Measurements from ENCODE around the gene DGKB. TPM values are rescaled to one million over a fixed set of nuclear protein-coding genes. Genes with fewer than 3 reads are reported as not detected.

DGKB gene
- total RNA-seq, 1 donor, result not detected

DNA sequence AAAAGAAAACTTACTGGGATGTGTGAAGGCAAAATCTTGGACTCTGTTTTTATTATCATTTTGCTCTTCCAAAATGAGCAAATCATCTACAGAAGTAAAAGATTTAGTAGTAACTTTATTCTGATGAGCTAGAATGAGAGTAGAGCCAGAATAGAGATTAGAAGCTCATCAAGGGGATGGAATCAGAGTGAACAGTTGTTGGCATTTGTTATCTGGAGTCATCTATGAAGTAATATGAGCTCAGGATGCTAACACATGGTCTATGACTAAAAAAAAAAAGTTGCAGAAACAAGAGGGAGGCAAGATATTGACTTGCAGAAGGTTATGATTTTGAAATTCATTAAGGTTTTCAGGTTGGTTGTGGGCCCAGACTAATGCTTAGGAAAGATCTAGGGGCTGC lies 504.0 kb downstream of the DGKB start:
- H3K4me3 ChIP-seq (ENCODE audit: low read depth, low read length), result no peak overlapping the region
- TF ChIP-seq, protein P1, sequence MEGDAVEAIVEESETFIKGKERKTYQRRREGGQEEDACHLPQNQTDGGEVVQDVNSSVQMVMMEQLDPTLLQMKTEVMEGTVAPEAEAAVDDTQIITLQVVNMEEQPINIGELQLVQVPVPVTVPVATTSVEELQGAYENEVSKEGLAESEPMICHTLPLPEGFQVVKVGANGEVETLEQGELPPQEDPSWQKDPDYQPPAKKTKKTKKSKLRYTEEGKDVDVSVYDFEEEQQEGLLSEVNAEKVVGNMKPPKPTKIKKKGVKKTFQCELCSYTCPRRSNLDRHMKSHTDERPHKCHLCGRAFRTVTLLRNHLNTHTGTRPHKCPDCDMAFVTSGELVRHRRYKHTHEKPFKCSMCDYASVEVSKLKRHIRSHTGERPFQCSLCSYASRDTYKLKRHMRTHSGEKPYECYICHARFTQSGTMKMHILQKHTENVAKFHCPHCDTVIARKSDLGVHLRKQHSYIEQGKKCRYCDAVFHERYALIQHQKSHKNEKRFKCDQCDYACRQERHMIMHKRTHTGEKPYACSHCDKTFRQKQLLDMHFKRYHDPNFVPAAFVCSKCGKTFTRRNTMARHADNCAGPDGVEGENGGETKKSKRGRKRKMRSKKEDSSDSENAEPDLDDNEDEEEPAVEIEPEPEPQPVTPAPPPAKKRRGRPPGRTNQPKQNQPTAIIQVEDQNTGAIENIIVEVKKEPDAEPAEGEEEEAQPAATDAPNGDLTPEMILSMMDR (IDR thresholded peaks at IDR 0.05; ENCODE audit: insufficient read depth, low read depth, low read length), result no peak
- DNase-seq (ENCODE audit: low read depth), result no peak

DNA sequence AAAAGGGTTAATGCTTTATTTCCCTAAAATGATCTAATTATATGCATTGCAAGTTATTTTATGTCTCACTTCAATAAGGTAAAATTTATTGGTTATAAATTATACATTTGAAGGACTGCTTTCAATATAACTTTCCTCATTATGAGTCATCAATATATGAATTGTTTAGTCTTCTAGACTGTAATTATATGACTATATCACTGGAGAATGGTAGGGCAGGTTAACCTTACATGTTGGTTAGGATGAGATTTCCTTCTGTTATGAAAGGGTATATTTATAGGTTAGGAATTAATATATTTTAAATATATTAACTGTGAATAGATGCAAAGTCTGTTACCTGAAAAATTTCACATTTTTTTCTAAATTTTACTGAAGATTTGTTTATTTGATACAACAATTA lies 506.7 kb downstream of the DGKB start:
- DNase-seq (ENCODE audit: low read depth), result no peak
- no peak overlapping the region for H3K4me3 ChIP-seq (ENCODE audit: low read depth, low read length)
- TF ChIP-seq, protein P1 (IDR thresholded peaks at IDR 0.05; ENCODE audit: insufficient read depth, low read depth, low read length), result no peak

DNA sequence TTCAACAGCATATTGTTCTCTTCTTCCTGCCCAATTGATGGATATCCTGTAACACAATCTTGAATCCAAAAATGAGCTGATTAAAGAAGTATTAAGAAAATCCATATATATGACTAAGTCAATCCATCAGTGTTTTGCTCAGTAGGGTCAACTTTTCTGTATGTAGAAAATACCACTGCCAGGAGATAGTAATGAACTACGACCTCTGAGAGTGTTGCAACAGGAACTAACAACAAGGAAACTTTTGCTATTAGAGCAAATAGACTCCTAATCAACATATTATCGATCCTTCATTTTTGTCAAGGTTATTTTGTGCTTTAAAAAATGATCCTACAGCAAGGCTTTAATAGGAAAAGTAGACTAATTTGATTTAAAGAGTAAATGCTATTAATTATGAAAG lies 507.8 kb downstream of the DGKB start:
- TF ChIP-seq, protein P1 (IDR thresholded peaks at IDR 0.05; ENCODE audit: insufficient read depth, low read depth, low read length), result no peak

DNA sequence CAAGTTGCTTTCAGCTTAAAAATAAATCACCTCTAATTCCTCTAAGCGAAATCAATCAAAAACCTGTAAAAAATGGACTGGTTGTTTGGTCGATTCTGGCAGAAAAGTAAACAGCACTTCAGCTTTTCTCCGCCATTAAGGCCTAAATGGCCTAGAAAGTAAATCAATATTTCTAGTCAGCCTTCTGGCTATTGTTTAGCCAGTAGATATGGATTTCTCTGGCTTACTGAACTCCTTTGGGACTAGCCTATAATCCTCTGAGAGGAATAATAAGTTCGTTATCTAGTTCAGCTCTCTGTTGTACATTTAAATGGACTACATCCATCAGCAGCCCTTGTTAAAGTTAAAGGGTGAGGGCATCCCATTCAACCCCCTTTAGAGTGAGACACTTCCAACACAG lies 513.0 kb downstream of the DGKB start:
- no peak overlapping the region for H3K4me3 ChIP-seq (ENCODE audit: low read depth, low read length)
- TF ChIP-seq, protein P1 (IDR thresholded peaks at IDR 0.05; ENCODE audit: insufficient read depth, low read depth, low read length), result no peak
- no peak for DNase-seq (ENCODE audit: low read depth)

More for the DNA sequence above, 507.8 kb downstream of the DGKB start:
- no peak for DNase-seq (ENCODE audit: low read depth)
- no peak overlapping the region for H3K4me3 ChIP-seq (ENCODE audit: low read depth, low read length)

DNA sequence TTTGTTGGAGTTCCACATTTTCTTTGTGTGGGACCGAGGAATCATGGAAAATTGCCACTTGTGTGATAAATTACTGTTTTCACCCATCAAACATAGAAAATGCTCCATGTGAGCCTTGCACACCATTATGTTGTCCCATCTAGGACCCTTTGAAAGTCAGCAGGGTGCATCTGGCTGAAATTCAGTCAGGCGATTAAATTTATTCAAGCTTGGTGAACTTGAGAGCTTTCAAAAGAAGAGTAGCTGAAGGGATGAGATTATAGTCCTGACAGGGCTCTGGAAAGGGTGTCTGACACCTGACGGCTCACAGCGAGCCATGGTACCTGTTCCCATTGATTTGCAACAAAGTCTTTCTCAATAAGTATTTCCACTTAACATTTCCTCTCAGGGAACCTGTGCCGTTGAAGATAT lies 513.4 kb downstream of the DGKB start:
- TF ChIP-seq, protein P1 (IDR thresholded peaks at IDR 0.05; ENCODE audit: insufficient read depth, low read depth, low read length), result no peak
- no peak for DNase-seq (ENCODE audit: low read depth)
- no peak overlapping the region for H3K4me3 ChIP-seq (ENCODE audit: low read depth, low read length)

DNA sequence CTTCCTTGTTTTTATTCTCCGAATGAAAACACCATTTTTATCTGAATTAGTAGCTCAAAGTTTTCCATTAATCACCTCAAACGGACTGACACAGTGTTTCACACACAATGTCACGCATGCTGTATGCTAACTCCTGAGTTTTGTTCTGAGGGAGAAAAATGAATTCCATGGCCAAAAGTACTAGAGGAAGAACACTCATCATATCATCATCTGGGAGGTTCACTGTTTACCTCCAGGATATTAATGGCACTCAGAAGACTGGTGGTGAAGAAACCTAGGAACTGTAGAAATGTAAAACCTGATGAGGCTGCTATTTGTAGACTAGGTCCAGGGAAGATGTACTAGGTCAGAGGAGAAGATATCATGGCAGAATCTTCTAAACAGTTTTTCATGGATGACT lies 517.5 kb downstream of the DGKB start:
- no peak for DNase-seq (ENCODE audit: low read depth)
- TF ChIP-seq, protein P1 (IDR thresholded peaks at IDR 0.05; ENCODE audit: insufficient read depth, low read depth, low read length), result no peak
- no peak overlapping the region for H3K4me3 ChIP-seq (ENCODE audit: low read depth, low read length)

DNA sequence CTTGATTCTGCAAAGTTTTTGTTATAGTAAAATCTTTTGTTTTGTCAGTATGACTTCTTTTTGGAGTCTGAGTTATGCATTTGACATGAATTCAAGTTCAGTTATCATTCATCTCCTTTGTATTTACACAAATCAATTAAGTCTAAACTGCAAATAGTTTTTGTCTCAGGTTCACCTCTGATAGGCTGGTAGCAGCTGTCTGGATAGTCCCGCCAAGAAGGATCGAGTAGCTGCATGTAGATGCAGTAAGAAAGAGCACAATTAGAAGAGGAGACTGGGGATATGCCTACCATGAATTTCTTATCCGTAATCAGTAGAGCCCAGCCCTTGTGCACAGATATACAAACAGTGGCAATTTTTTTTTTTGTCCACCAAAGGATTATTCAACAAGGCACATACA lies 520.6 kb downstream of the DGKB start:
- TF ChIP-seq, protein P1 (IDR thresholded peaks at IDR 0.05; ENCODE audit: insufficient read depth, low read depth, low read length), result no peak
- no peak overlapping the region for H3K4me3 ChIP-seq (ENCODE audit: low read depth, low read length)
- DNase-seq (ENCODE audit: low read depth), result no peak

Data from fibroblast of villous mesenchyme (primary cell).